Epithelial cell of proximal tubule (primary cell): ENCODE measurements around the gene RNASE8. TPM values are rescaled to one million over a fixed set of nuclear protein-coding genes. Genes with fewer than 3 reads are reported as not detected.

Source experiments
- DNase-seq: peaks from one replicate; pipeline ENCODE4 v3.0.0-alpha.2; 2011; ENCODE audit warnings: low read depth
- H3K4me3 ChIP-seq: 2 replicates; pipeline ENCODE4 v1.5.1; 2011; ENCODE audit warnings: low read depth, mild to moderate bottlenecking, low read length
- CTCF ChIP-seq: conservative IDR thresholded peaks from 2 replicates; pipeline ENCODE4 v1.5.1; 2012; ENCODE audit warnings: low read depth, mild to moderate bottlenecking, low read length
- total RNA-seq: library from RNA; depleted of rRNA; stranded (reverse); fragments of >200 nt; gene quantifications from 2 replicates; pipeline ENCODE4 v1.2.3, GENCODE V29; 2015

Gene RNASE8
- total RNA-seq, 1 donor from 2014 or later = not detected

- TF ChIP-seq CTCF = no peak
- H3K4me3 ChIP-seq = no peak overlapping the region
- DNase-seq = no peak
Measured at GRCh38 chr14:21047378-21047781, 10.2 kb upstream of the RNASE8 start.

- DNase-seq = no peak
- H3K4me3 ChIP-seq = no peak overlapping the region
- no peak for TF ChIP-seq CTCF
Measured at GRCh38 chr14:21048638-21049037, 9.0 kb upstream of the RNASE8 start.

GRCh38 chr14:21049271-21049673 is 8.3 kb upstream of the RNASE8 start:
- no peak for DNase-seq
- no peak for TF ChIP-seq CTCF
- H3K4me3 ChIP-seq = no peak overlapping the region

GRCh38 chr14:21050597-21050996 is 7.0 kb upstream of the RNASE8 start:
- no peak for TF ChIP-seq CTCF
- H3K4me3 ChIP-seq = no peak overlapping the region
- DNase-seq = no peak

GRCh38 chr14:21053184-21054122 is 4.2 kb upstream of the RNASE8 start:
- H3K4me3 ChIP-seq = no peak overlapping the region
- DNase-seq = no peak
- TF ChIP-seq CTCF = no peak

- no peak for TF ChIP-seq CTCF
- DNase-seq = no peak
- no peak overlapping the region for H3K4me3 ChIP-seq
Measured at GRCh38 chr14:21054123-21054767, 3.4 kb upstream of the RNASE8 start.
